Measurements from ENCODE around the gene ARHGEF33.

DNA sequence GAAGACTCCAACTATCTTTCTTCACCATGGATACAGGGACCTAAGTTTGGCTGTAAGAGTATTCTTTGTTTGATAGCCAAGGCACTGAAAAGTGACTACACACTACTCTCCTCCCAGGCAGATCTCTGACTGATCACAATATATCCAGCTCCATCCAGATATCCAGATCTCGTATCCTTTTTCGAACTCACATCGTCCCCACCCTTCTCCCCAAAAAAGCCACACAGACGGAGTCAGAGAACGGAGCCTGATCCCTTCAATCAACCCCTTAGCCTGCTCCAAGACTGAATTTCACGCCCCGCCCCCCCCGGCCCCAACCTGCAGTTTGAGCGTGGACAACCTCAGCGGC, 14.5 kb upstream of the ARHGEF33 start:
- TF ChIP-seq, protein P1, sequence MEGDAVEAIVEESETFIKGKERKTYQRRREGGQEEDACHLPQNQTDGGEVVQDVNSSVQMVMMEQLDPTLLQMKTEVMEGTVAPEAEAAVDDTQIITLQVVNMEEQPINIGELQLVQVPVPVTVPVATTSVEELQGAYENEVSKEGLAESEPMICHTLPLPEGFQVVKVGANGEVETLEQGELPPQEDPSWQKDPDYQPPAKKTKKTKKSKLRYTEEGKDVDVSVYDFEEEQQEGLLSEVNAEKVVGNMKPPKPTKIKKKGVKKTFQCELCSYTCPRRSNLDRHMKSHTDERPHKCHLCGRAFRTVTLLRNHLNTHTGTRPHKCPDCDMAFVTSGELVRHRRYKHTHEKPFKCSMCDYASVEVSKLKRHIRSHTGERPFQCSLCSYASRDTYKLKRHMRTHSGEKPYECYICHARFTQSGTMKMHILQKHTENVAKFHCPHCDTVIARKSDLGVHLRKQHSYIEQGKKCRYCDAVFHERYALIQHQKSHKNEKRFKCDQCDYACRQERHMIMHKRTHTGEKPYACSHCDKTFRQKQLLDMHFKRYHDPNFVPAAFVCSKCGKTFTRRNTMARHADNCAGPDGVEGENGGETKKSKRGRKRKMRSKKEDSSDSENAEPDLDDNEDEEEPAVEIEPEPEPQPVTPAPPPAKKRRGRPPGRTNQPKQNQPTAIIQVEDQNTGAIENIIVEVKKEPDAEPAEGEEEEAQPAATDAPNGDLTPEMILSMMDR (IDR thresholded peaks at IDR 0.05; ENCODE audit: low read depth, low read length) = no peak
- no peak for TF ChIP-seq EZH2phosphoT487 (IDR thresholded peaks at IDR 0.05; ENCODE audit: low read depth)

Measured in OCI-LY3 (cell line).